Measurements from ENCODE around the gene ABCF3. TPM values are rescaled to one million over a fixed set of nuclear protein-coding genes. Genes with fewer than 3 reads are reported as not detected.

ABCF3 gene
- polyA plus RNA-seq, 3 donors: 65.0 to 73.6 (median 69.7) TPM

GRCh38 chr3:184230081-184230602 is 44.1 kb downstream of the ABCF3 start:
- no peak for DNase-seq

GRCh38 chr3:184230603-184231528 is 44.9 kb downstream of the ABCF3 start:
- no peak for DNase-seq

GRCh38 chr3:184231671-184232070 is 45.7 kb downstream of the ABCF3 start:
- DNase-seq: no peak

- no peak for DNase-seq
These were observed 47.3 kb downstream of the ABCF3 start for GRCh38 chr3:184233127-184233843.

GRCh38 chr3:184234224-184234623 is 48.2 kb downstream of the ABCF3 start:
- no peak for DNase-seq

- no peak for DNase-seq
These were observed 48.8 kb downstream of the ABCF3 start for GRCh38 chr3:184234671-184235380.

GRCh38 chr3:184235381-184236032 is 49.5 kb downstream of the ABCF3 start:
- no peak for DNase-seq

- DNase-seq: no peak
These were observed 50.0 kb downstream of the ABCF3 start for GRCh38 chr3:184236033-184236410.

GRCh38 chr3:184236636-184237035 is 50.6 kb downstream of the ABCF3 start:
- no peak for DNase-seq

GRCh38 chr3:184237211-184237610 is 51.2 kb downstream of the ABCF3 start:
- DNase-seq: no peak

GRCh38 chr3:184237807-184238206 is 51.8 kb downstream of the ABCF3 start:
- DNase-seq: no peak

GRCh38 chr3:184238246-184238818 is 52.3 kb downstream of the ABCF3 start:
- no peak for DNase-seq

- DNase-seq: no peak
These were observed 53.2 kb downstream of the ABCF3 start for GRCh38 chr3:184239221-184239620.

- DNase-seq: no peak
These were observed 53.7 kb downstream of the ABCF3 start for GRCh38 chr3:184239708-184240107.

GRCh38 chr3:184240384-184241140 is 54.6 kb downstream of the ABCF3 start:
- DNase-seq: no peak

- DNase-seq: no peak
These were observed 55.1 kb downstream of the ABCF3 start for GRCh38 chr3:184241141-184241446.

- DNase-seq: no peak
These were observed 55.7 kb downstream of the ABCF3 start for GRCh38 chr3:184241447-184242296.

GRCh38 chr3:184242297-184242685 is 56.3 kb downstream of the ABCF3 start:
- no peak for DNase-seq

Measured in renal pelvis (tissue), 4 donors.